H4 (cell line): Measurements from ENCODE around the gene KIZ. TPM values are rescaled to one million over a fixed set of nuclear protein-coding genes. Genes with fewer than 3 reads are reported as not detected.

Source experiments
- DNase-seq: peaks from one replicate; pipeline ENCODE4 v3.0.0-alpha.2; 2015; ENCODE audit warnings: low spot score
- total RNA-seq: library from RNA; depleted of rRNA; stranded (reverse); fragments of >200 nt; shearing (Covaris generic); gene quantifications from 2 replicates; pipeline ENCODE4 v1.2.3, GENCODE V29; 2014; rRNA removed

The KIZ gene
- total RNA-seq, 1 experiment from 2014 or later = 11.1 TPM

GRCh38 chr20:21265261-21266190 is 139.6 kb downstream of the KIZ start:
- no peak for DNase-seq

DNA sequence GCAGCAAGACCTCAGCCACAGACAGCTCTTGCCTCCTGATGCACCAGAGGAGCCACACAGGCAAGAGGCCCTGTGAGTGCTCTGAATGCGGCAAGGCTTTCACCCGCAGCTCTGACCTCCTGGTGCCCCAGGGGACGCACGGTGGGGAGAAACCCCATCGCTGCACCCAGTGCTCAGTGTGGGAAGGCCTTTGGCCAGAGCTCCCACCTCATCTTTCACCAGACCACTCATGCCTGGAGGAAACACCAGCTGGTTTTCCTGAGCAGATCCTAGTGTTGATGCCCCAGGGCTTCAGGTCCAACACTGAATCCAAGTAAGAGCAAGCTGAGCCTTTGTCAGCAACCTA is 140.3 kb downstream of the KIZ start:
- DNase-seq = no peak

GRCh38 chr20:21269772-21270171 is 143.9 kb downstream of the KIZ start:
- DNase-seq = no peak

- no peak for DNase-seq
These were observed 144.9 kb downstream of the KIZ start for GRCh38 chr20:21270806-21271205.

- no peak for DNase-seq
These were observed 146.4 kb downstream of the KIZ start for GRCh38 chr20:21272279-21272678.

DNA sequence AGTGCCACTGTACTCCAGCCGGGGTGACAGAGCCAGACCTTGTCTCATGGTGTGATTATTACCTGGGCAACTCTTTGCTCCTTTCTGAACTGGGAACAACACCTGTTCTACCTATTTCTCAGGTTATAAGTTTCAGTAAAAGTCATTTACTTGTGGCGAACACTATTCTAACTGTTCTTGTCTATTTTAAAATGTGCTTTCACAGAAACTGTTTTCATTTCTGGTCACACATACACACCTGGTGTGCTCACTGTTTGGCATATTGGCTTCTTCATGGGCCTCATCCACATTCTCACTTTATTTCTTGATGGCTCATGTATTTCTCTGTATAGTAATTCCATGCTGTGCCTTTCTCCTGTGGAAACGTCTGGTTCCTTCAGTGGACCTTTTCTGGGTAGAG is 146.8 kb downstream of the KIZ start:
- DNase-seq = no peak

GRCh38 chr20:21273755-21274386 is 148.0 kb downstream of the KIZ start:
- no peak for DNase-seq

GRCh38 chr20:21278829-21279228 is 152.9 kb downstream of the KIZ start:
- DNase-seq = no peak

DNA sequence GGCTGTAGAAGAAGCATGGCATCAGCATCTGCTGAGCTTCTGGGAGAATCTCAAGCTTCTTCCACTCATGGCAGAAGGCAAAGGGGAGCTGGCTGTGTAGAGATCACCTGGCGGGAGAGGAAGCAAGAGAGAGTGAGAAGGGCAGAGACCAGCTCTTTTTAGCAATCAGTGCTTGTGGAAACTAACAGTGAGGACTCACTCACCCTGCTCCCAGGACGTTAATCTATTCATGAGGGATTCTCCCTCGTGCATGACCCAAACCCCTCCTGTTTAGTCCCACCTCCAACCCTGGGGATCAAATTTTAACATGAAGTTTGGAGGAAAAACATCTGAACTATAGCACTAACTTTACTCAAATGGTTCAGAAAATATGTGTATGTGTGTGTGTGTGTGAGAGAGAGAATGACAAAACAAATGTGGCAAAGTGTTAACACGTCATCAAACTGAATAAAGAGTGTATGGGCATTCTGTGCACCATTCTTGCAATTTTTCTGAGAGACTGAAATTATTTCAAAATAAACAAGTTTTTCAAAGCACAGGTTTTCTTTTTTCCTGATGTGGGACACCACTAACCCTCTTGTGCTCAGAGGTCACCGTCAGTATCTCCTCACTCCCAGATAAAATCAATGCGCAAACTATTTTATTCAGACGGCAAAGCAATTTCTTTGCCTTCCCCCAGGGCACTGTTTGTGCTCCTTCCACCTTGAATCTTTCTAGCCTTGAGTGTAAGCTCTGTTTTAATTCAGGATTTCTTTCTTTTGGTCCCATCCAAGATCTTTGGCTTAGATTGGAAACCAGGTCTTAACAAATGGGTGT is 154.0 kb downstream of the KIZ start:
- no peak for DNase-seq

DNA sequence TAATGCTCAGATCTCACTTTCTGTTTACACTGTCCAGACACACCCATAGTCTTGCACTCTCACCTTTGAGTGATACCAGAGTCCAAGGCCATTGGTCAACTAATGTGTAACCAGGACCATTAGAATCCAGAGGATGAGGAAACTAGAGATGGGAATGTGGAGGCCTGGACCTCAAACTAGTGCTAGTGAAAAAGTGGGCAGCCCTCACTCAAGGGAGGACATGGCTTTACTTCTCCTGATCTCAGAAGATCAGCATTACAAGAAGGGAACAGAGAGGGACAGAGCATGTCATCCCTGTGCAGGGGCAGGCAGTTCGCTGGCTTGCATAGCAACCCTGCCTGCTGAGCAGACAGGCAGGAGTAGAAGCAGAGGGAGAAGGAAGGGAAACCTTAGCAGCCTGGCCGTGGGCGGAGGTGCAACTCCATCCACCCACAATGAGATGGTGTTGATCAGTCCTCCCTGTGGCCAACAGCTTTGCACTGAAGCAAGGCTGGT is 154.7 kb downstream of the KIZ start:
- no peak for DNase-seq

- no peak for DNase-seq
These were observed 160.9 kb downstream of the KIZ start for GRCh38 chr20:21286775-21287174.

- no peak for DNase-seq
These were observed 162.9 kb downstream of the KIZ start for GRCh38 chr20:21288587-21289370.

DNA sequence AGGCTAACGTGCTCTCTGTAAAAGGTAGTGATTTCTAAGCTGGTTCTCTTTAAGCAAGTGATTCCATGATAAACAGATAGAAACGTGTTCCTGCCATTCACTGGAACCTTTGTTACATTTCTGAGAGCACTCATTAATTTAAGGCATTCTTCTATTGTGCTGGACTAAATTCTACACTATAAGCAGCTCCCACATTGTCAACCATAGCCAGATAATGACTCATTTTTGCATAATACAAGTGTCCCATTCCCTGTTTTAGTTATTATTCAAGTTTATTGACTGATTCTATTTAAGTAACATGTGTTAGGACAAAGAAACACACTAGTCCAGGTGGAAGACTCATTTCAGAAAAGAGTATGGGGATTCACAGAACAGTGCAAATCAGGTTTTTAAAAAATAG is 163.8 kb downstream of the KIZ start:
- DNase-seq = no peak

- DNase-seq = no peak
These were observed 165.1 kb downstream of the KIZ start for GRCh38 chr20:21291026-21291425.

GRCh38 chr20:21294755-21295154 is 168.9 kb downstream of the KIZ start:
- no peak for DNase-seq

Other genes starting within 250 kb of the KIZ start
- not detected in 2 replicates for gene LINC00237, start 19.7 kb upstream of the KIZ start, total RNA-seq
- gene XRN2, start 177.2 kb downstream of the KIZ start, total RNA-seq = 95.4 and 111 TPM in 2 replicates